ENCODE measurements around the gene GAK. TPM values are rescaled to one million over a fixed set of nuclear protein-coding genes. Genes with fewer than 3 reads are reported as not detected.

Gene GAK
- polyA plus RNA-seq, 1 of the 3 experiments (the other 2 are of a cell fraction), result 35.9 TPM

DNA sequence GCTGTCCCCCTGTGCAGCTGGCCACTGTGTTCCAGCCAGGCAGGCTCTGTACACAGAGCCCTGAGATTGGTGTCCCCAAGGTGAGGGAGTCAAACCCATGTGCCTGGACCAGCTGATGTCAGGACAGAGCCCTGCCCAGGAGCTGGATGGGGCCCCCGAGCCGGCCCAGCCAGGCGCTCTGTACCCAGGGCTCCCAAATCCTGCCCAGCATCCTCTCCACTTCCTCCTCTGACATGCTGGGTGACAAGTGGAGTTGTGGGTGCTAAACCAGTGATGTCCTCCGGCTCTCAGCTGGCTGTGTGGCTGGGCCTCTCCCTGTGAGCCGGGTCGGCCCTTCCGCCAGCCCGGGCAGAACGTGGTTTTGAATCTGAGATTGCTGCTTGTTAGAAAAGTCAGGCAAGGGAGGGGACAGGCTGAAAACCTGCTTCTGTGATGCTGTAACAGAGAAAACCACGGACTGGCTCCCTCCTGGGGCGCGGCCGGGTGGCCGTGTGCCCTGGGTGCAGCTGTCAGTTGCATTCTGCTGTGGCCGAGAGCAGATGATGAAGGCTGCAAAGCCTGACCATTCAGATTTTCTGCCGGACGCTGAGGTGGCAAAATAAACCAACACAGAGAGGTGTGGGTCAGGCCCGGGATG is 98.3 kb downstream of the GAK start (continued):
- TF ChIP-seq, protein P1, sequence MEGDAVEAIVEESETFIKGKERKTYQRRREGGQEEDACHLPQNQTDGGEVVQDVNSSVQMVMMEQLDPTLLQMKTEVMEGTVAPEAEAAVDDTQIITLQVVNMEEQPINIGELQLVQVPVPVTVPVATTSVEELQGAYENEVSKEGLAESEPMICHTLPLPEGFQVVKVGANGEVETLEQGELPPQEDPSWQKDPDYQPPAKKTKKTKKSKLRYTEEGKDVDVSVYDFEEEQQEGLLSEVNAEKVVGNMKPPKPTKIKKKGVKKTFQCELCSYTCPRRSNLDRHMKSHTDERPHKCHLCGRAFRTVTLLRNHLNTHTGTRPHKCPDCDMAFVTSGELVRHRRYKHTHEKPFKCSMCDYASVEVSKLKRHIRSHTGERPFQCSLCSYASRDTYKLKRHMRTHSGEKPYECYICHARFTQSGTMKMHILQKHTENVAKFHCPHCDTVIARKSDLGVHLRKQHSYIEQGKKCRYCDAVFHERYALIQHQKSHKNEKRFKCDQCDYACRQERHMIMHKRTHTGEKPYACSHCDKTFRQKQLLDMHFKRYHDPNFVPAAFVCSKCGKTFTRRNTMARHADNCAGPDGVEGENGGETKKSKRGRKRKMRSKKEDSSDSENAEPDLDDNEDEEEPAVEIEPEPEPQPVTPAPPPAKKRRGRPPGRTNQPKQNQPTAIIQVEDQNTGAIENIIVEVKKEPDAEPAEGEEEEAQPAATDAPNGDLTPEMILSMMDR (IDR thresholded peaks at IDR 0.05), result no peak

- no peaks in the 10 kb centered on the region for H3F3A ChIP-seq (replicated peaks; ENCODE audit: insufficient read depth)
- no peaks in the 10 kb centered on the region for H3K9me2 ChIP-seq
- no peaks in the 10 kb centered on the region for H4K20me1 ChIP-seq (ENCODE audit: insufficient read depth)
- no peak overlapping the region for H3K9ac ChIP-seq
- POLR2A ChIA-PET, result no interaction called here
- CTCF ChIA-PET, result no interaction called here
- H3K27me3 ChIP-seq (ENCODE audit: insufficient read depth), result no peaks in the 10 kb centered on the region
- H3K4me2 ChIP-seq, result no peak overlapping the region
- no peaks in the 10 kb centered on the region for H3K36me3 ChIP-seq (replicated peaks in 1 of 2; ENCODE audit: control insufficient read depth in 1 of 2, insufficient read depth in 2 of 2, low read length in 1 of 2)
- 61% methylated on average over 7 of the region's 10 CpGs for WGBS (ENCODE audit: low lambda C conversion rate)
- no peaks in the 10 kb centered on the region for H3K79me2 ChIP-seq (ENCODE audit: insufficient read depth)
- no peaks in the 10 kb centered on the region for H3K9me3 ChIP-seq
- no peak for TF ChIP-seq ELF1 (IDR thresholded peaks at IDR 0.05)
- TF ChIP-seq, protein P1 (IDR thresholded peaks at IDR 0.05), result no peak
- no peak for TF ChIP-seq MXI1 (IDR thresholded peaks at IDR 0.05; ENCODE audit: low read depth, low read length)
- no peak for TF ChIP-seq YY1 (IDR thresholded peaks at IDR 0.05; ENCODE audit: low read depth)
- TF ChIP-seq, protein P2, sequence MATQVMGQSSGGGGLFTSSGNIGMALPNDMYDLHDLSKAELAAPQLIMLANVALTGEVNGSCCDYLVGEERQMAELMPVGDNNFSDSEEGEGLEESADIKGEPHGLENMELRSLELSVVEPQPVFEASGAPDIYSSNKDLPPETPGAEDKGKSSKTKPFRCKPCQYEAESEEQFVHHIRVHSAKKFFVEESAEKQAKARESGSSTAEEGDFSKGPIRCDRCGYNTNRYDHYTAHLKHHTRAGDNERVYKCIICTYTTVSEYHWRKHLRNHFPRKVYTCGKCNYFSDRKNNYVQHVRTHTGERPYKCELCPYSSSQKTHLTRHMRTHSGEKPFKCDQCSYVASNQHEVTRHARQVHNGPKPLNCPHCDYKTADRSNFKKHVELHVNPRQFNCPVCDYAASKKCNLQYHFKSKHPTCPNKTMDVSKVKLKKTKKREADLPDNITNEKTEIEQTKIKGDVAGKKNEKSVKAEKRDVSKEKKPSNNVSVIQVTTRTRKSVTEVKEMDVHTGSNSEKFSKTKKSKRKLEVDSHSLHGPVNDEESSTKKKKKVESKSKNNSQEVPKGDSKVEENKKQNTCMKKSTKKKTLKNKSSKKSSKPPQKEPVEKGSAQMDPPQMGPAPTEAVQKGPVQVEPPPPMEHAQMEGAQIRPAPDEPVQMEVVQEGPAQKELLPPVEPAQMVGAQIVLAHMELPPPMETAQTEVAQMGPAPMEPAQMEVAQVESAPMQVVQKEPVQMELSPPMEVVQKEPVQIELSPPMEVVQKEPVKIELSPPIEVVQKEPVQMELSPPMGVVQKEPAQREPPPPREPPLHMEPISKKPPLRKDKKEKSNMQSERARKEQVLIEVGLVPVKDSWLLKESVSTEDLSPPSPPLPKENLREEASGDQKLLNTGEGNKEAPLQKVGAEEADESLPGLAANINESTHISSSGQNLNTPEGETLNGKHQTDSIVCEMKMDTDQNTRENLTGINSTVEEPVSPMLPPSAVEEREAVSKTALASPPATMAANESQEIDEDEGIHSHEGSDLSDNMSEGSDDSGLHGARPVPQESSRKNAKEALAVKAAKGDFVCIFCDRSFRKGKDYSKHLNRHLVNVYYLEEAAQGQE (IDR thresholded peaks at IDR 0.05; ENCODE audit: low read depth, low read length), result no peak
- TF ChIP-seq SMC3 (IDR thresholded peaks at IDR 0.05; ENCODE audit: low read depth, low read length), result no peak
- no peak for TF ChIP-seq USF2 (IDR thresholded peaks at IDR 0.05; ENCODE audit: borderline replicate concordance, low read depth, low read length)
- TF ChIP-seq SIN3A (IDR thresholded peaks at IDR 0.05; ENCODE audit: borderline replicate concordance, low read depth, low read length), result no peak
- TF ChIP-seq MAX (IDR thresholded peaks at IDR 0.05; ENCODE audit: low read depth), result no peak
- TF ChIP-seq JUND (IDR thresholded peaks at IDR 0.05), result no peak
- no peak for TF ChIP-seq TEAD4 (IDR thresholded peaks at IDR 0.05; ENCODE audit: borderline replicate concordance, insufficient read depth)
- no peak for TF ChIP-seq RCOR1 (IDR thresholded peaks at IDR 0.05; ENCODE audit: low read length)
- TF ChIP-seq FOXJ3 (CRISPR knock-in tag; IDR thresholded peaks at IDR 0.05), result no peak
- no peak for TF ChIP-seq NFIC (IDR thresholded peaks at IDR 0.05; ENCODE audit: borderline replicate concordance)
- TF ChIP-seq FOSL2 (IDR thresholded peaks at IDR 0.05; ENCODE audit: borderline replicate concordance, low read depth), result no peak
- H3K27ac ChIP-seq (ENCODE audit: low read depth in 2 of 2, low read length in 1 of 2), result no peak overlapping the region
- peaks cover 0 to 11% of the 10 kb centered on the region in 2 experiments; a peak in 1 of 4 replicates for H3K4me1 ChIP-seq (ENCODE audit: control insufficient read depth in 1 of 2, insufficient read depth in 2 of 2, low read depth in 1 of 2, low read length in 1 of 2)
- no peak for DNase-seq
- H3K4me3 ChIP-seq (ENCODE audit: low read depth in 2 of 2, low read length in 1 of 2), result no peak overlapping the region
- no peak overlapping the region for H2AFZ ChIP-seq (ENCODE audit: low read depth)
These were observed 99.0 kb downstream of the GAK start for GRCh38 chr4:833156-833555.

Measured in SK-N-SH (cell line).